Heart left ventricle (tissue), 16 donors: ENCODE measurements around the gene LYRM4. TPM values are rescaled to one million over a fixed set of nuclear protein-coding genes. Genes with fewer than 3 reads are reported as not detected.

ENCODE experiments used
- ATAC-seq, 4 donors: fragments of 200-7000 bp; cut with Tn5 transposase; one replicate each; pipeline ENCODE4 v1.9.1; 2020 to 2022; ENCODE audit warnings: moderate library complexity in 4 of 4, mild to moderate bottlenecking in 3 of 4, moderate number of reproducible peaks in 1 of 4
- DNase-seq, 5 donors: peaks; one replicate each; pipeline ENCODE4 v3.0.0-alpha.2; 2020
- H3K27ac ChIP-seq, 12 donors: fragments of 200-600 bp; sonication (generic) in 4 of 12; one replicate each; pipeline versions ENCODE4 v1.5.0 to v1.8.0; 2016 to 2022; ENCODE audit warnings: mild to moderate bottlenecking in 2 of 12
- H3K27me3 ChIP-seq, 9 donors: fragments of 200-600 bp; sonication (generic) in 2 of 9; one replicate each; pipeline versions ENCODE4 v1.5.1 to v1.8.0; 2016 to 2022; ENCODE audit warnings: mild to moderate bottlenecking in 3 of 9
- H3K36me3 ChIP-seq, 9 donors: fragments of 200-600 bp; sonication (generic) in 2 of 9; one replicate each; pipeline versions ENCODE4 v1.5.0 to v1.8.0; 2018 to 2022; ENCODE audit warnings: mild to moderate bottlenecking in 2 of 9
- H3K4me1 ChIP-seq, 12 donors: fragments of 200-600 bp; sonication (generic) in 4 of 12; one replicate each; pipeline versions ENCODE4 v1.5.0 to v1.8.0; 2016 to 2022; ENCODE audit warnings: mild to moderate bottlenecking in 3 of 12
- H3K4me3 ChIP-seq, 12 donors: fragments of 200-600 bp; sonication (generic) in 4 of 12; one replicate each; pipeline versions ENCODE4 v1.5.0 to v1.8.0; 2017 to 2022; ENCODE audit warnings: mild to moderate bottlenecking in 9 of 12, moderate library complexity in 4 of 12
- H3K9me3 ChIP-seq, 12 donors: fragments of 200-600 bp; sonication (generic) in 4 of 12; one replicate each; pipeline versions ENCODE4 v1.5.0 to v1.8.0; 2016 to 2022; ENCODE audit warnings: mild to moderate bottlenecking in 1 of 12
- CTCF ChIP-seq, 12 donors: fragments of 200-600 bp; sonication (generic) in 4 of 12; IDR thresholded peaks; one replicate each; pipeline versions ENCODE4 v1.5.0 to v1.8.0; 2018 to 2022; ENCODE audit warnings: antibody characterized with exemption in 12 of 12, mild to moderate bottlenecking in 5 of 12
- POLR2A ChIP-seq, 2 donors: fragments of 450-650 bp; IDR thresholded peaks; one replicate each; pipeline ENCODE4 v1.6.1; 2017; ENCODE audit warnings: antibody characterized with exemption in 2 of 2, mild to moderate bottlenecking in 2 of 2, moderate library complexity in 2 of 2
- WGBS, 4 donors: extraction: QIAGEN DNeasy Blood & Tissue Kit in 2 of 4; methylation state at CpG; one replicate each; pipeline versions ENCODE4 v1.1.5 to v1.1.7; 2013 to 2018; 5-methylcytosine and 5-hydroxymethylcytosine counted together
- intact Hi-C, 10 donors: fragments of 100-400 bp; cut with DNase I; formaldehyde crosslinking; loops; one replicate each; pipeline versions ENCODE4 v1.11.1 to v1.14.2; 2022
- polyA plus RNA-seq, 2 donors: library from polyadenylated mRNA; stranded (reverse); fragments of 200-250 nt; gene quantifications; one replicate each; pipeline ENCODE4 v1.2.3, GENCODE V29; 2013
- total RNA-seq, 9 donors: library from RNA; depleted of rRNA in 2 of 9; stranded (reverse); fragments of >200 nt in 2 of 9; fragmentation: NEBNext Ultra II Directional in 3 of 9; extraction: Animal tissue kit (Norgen Biotek cat#: 25700) in 3 of 9; gene quantifications; one replicate each; pipeline versions ENCODE4 v1.1.0 to v1.2.4, GENCODE V29; 2016 to 2023
- donor health status: ischemic (EF 13 %, LVEDD 7.1; RV severe dilation, severe dysfunction).
- donor health status: healthy with polysubstance abuse.
- donor health status: DM: no; HTN: yes; CAD: no.
- donor health status: DM: no; HTN: no; CAD: no.
- donor health status: ischemic (EF 25% LVEDD 6.9; RV normal size, moderate dysfunction).
- donor health status: ischemic (EF 25% LVEDD 5.7; RV mildly dilated, moderate dysfunction).
- donor health status: healthy.
- donor health status: DM: yes; HTN: yes; CAD: no.
- donor health status: ischemic (EF 35%, LVEDD 5.7; RV mildly dilated, moderate dysfunction).
- donor health status: nonischemic (EF 11% LVEDD 7.7; RV severe dilation, severe dysfunction).
- donor health status: DM: yes; HTN: yes; CAD: no.
- donor health status: PGD.
- donor health status: ischemic (EF 29% LVEDD 5.4; RV normal size, mild dysfunction).
- donor health status: nonischemic (EF 23%, LVEDD 6.1; RV moderate dilation, normal function).

Gene LYRM4
- total and polyA plus RNA-seq, 11 donors, result 18.8 to 39.7 (median 21.3) TPM

DNA sequence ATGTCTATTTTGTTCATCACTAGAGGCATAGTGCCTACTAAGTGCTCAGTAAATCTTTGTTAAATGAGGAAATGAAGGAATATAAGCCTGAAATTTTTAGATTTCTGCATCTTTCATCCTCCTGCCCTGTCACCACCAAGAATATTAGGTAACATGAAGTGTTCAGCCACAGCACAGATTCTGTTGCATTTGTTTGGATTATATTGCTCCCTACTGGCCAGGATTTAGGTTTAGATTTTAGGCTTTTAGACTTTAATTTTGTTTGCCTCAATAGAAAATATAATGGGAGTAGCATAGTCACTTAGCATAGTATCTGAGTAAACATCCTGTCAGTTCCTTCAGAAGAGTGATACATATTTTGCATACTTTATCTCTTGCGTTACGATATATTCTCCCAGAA lies 14.7 kb upstream of the LYRM4 start:
- DNase-seq (no peak), ATAC-seq (no peak)
- Histone ChIP-seq H3K27me3 (no peaks in the 10 kb centered on the region), H3K4me1 (peaks cover 0 to 4% (median 0%) of the 10 kb centered on the region in 12 donors), H3K36me3 (peaks cover 0 to 3% (median 0%) of the 10 kb centered on the region in 9 donors), H3K9me3 (no peaks in the 10 kb centered on the region), H3K4me3 (no peak overlapping the region), H3K27ac (no peak overlapping the region)
- TF ChIP-seq POLR2A (IDR thresholded peaks at IDR 0.05) (no peak), CTCF (IDR thresholded peaks at IDR 0.05) (no peak)
- WGBS, 4 donors, result 86 to 94% (median 91%) methylated on average over 2 of the region's 2 CpGs
- intact Hi-C loops, result no loop called here

DNA sequence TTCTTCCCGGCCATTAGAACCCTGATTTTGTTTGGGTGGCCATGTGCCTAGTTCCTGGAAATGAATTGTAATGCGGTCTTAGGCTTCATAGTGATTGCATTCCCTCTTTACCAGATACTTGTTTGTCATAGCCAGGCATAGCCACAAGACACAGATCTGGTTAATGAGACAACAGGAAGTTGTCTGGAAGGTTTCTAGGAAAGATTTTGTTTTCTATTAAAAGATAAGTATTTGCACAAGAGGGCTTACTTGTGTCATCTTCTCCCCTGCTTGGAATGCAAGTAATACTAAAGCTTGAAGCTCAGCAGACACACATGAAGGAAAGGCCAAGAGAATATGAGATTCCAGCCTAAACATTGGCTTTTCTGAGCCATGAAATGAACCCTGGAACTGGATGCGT lies 13.5 kb upstream of the LYRM4 start:
- H3K36me3 ChIP-seq, result peaks cover 0 to 3% (median 0%) of the 10 kb centered on the region in 9 donors
- H3K27me3 ChIP-seq, result no peaks in the 10 kb centered on the region
- ATAC-seq, result no peak
- TF ChIP-seq POLR2A (IDR thresholded peaks at IDR 0.05), result no peak
- no peak overlapping the region for H3K27ac ChIP-seq
- H3K4me3 ChIP-seq, result no peak overlapping the region
- no peaks in the 10 kb centered on the region for H3K9me3 ChIP-seq
- DNase-seq, result no peak
- 95 to 99% (median 98%) methylated on average over 3 of the region's 3 CpGs for WGBS, 4 donors
- peaks cover 0 to 4% (median 0%) of the 10 kb centered on the region in 12 donors for H3K4me1 ChIP-seq
- intact Hi-C loops, result no loop called here

DNA sequence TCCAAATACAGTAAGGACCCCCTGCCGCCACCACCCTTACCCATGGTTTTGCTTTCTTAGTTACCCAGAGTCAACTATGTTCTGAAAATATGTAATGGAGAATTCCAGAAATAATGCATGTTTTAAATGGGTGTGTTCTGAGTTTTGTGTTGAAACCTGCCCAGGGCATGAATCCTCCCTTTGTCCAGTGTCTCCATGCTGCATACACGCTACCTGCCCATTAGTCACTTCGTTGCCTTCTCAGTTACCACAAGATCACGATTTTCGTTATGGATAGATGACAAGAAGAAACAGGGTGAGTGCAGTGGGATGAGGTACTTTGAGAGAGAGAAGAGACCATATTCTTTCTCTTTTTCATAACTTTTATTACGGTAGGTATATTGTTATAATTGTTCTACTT lies 11.2 kb upstream of the LYRM4 start:
- DNase-seq, result no peak
- peaks cover 0 to 4% (median 0%) of the 10 kb centered on the region in 12 donors for H3K4me1 ChIP-seq
- no peak for ATAC-seq
- H3K27ac ChIP-seq, result no peak overlapping the region
- TF ChIP-seq CTCF (IDR thresholded peaks at IDR 0.05), result no peak
- no peak for TF ChIP-seq POLR2A (IDR thresholded peaks at IDR 0.05)
- no peaks in the 10 kb centered on the region for H3K27me3 ChIP-seq
- peaks cover 0 to 3% (median 0%) of the 10 kb centered on the region in 9 donors for H3K36me3 ChIP-seq
- intact Hi-C loops, result no loop called here
- WGBS, 4 donors, result 95 to 98% (median 96%) methylated on average over 6 of the region's 6 CpGs
- peaks cover 0 to 3% (median 0%) of the 10 kb centered on the region in 12 donors for H3K9me3 ChIP-seq
- no peak overlapping the region for H3K4me3 ChIP-seq

DNA sequence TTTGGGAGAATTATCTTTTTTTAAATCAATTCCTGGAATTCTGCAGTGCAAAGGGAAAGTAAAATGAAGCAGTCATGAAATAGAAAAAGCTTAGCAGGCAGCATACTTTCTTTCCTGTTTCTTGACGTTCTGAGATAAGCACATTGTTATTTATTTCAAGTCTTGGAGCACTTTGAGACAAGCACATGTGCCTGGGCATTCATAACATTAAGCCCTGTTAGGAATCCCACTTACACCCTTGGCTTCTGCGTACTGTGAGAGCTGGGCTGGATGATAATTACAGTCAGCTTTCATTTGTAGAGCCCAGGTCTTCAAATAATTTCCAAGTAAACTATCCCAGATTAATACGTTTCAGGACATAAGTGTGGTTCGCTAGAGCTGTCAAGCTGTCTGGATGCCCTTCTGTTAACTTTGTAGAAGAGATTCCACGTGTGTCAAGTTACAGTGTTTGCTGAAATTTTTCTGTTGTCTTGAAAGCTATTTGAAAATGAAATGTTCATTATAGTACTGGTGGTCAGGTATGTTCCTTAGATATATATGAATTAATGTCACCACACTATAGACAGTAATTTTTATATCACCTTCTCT lies 9.4 kb upstream of the LYRM4 start:
- H3K36me3 ChIP-seq, result peaks cover 0 to 3% (median 0%) of the 10 kb centered on the region in 9 donors
- H3K27ac ChIP-seq, result no peak overlapping the region
- H3K27me3 ChIP-seq, result no peaks in the 10 kb centered on the region
- no peak overlapping the region for H3K4me3 ChIP-seq
- 58 to 71% (median 62%) methylated on average over 5 of the region's 5 CpGs for WGBS, 4 donors
- no peak for ATAC-seq
- peaks cover 0 to 4% (median 0%) of the 10 kb centered on the region in 12 donors for H3K4me1 ChIP-seq
- intact Hi-C loops, result no loop called here
- TF ChIP-seq POLR2A (IDR thresholded peaks at IDR 0.05), result no peak
- no peak for TF ChIP-seq CTCF (IDR thresholded peaks at IDR 0.05)
- DNase-seq, result no peak
- H3K9me3 ChIP-seq, result peaks cover 0 to 3% (median 0%) of the 10 kb centered on the region in 12 donors

DNA sequence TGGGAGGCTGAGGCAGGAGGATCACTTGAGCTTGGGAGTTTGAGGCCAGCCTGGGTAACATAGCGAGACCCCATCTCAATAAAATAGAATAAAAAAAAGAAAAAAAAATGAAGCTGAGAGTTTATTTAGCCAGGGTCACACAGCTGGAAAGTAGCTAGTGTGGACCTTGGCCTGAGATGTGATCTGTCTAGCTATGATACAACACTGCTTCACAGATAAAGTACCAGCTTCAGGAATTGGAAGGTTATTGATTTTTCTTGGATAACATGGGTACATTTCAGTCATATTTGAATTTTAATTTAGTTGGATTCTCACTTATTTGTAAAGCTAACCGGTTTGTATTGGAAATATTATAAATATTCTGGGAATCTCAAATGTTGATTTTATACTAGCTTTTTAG lies 5.7 kb upstream of the LYRM4 start:
- peaks cover 0 to 18% (median 8%) of the 10 kb centered on the region in 12 donors for H3K4me1 ChIP-seq
- ATAC-seq, result no peak
- H3K27ac ChIP-seq, result no peak overlapping the region
- DNase-seq, result no peak
- WGBS, 4 donors, result 88 to 98% (median 96%) methylated on average over 2 of the region's 2 CpGs
- no peaks in the 10 kb centered on the region for H3K27me3 ChIP-seq
- peaks cover 0 to 3% (median 0%) of the 10 kb centered on the region in 12 donors for H3K9me3 ChIP-seq
- TF ChIP-seq CTCF (IDR thresholded peaks at IDR 0.05), result no peak
- TF ChIP-seq POLR2A (IDR thresholded peaks at IDR 0.05), result no peak
- H3K36me3 ChIP-seq, result no peaks in the 10 kb centered on the region
- H3K4me3 ChIP-seq, result no peak overlapping the region
- intact Hi-C loops, result loop anchor here in 2 of 10 donors (10.0 kb wide), 3 partner anchors 98 to 262 kb away; partner anchors contain the start of gene RPP40 (in 1 of the 2)
